Panc1 (cell line): ENCODE measurements around the gene TAMALIN. TPM values are rescaled to one million over a fixed set of nuclear protein-coding genes. Genes with fewer than 3 reads are reported as not detected.

Source experiments
- ATAC-seq: fragments of 200-7000 bp; cut with Tn5 transposase; 2 replicates; pipeline ENCODE4 v1.9.1; 2020; ENCODE audit warnings: mild to moderate bottlenecking, moderate library complexity
- BruUV-seq: library from RNA; stranded (reverse); fragments of 400-500 nt; replicated peaks from 2 replicates; lab custom pipeline; 2021; lab: Mats Ljungman, UMichigan
- CTCF ChIA-PET: fragments of 300-600 bp; sonication (Branson Sonifier 250); formaldehyde crosslinking; loops from one replicate; lab custom pipeline; 2022; ENCODE audit warnings: antibody characterized with exemption; lab: Charles Lee
- POLR2A ChIA-PET: fragments of 300-600 bp; sonication (Branson Sonifier 250); formaldehyde crosslinking; loops from one replicate; lab custom pipeline; 2022; ENCODE audit warnings: antibody characterized with exemption; lab: Charles Lee
- DNase-seq: peaks from one replicate; pipeline ENCODE4 v3.0.0-alpha.2; 2010; ENCODE audit warnings: low read depth, low spot score
- H3K27ac ChIP-seq: 2 replicates; pipeline ENCODE4 v1.5.1; 2011; ENCODE audit warnings: mild to moderate bottlenecking, low read length, inconsistent platforms
- H3K27me3 ChIP-seq: fragments of 200-500 bp; sonication (Bioruptor generic); 2 replicates; pipeline ENCODE4 v1.6.0; 2014; ENCODE audit warnings: low read length, inconsistent platforms; ENCODE audit not compliant: control insufficient read depth, insufficient read depth
- H3K36me3 ChIP-seq: fragments of 200-500 bp; sonication (Bioruptor generic); 2 replicates; pipeline ENCODE4 v1.5.1; 2014; ENCODE audit warnings: inconsistent platforms, mild to moderate bottlenecking, low read length, moderate library complexity; ENCODE audit not compliant: control insufficient read depth, insufficient read depth
- H3K4me1 ChIP-seq: 2 replicates; pipeline ENCODE4 v1.5.1; 2011; ENCODE audit warnings: inconsistent platforms, mild to moderate bottlenecking, low read length, moderate library complexity; ENCODE audit not compliant: control insufficient read depth, insufficient read depth
- H3K4me3 ChIP-seq, 2 experiments: 2 replicates each; pipeline ENCODE4 v1.5.1; 2011 to 2012; ENCODE audit warnings: low read depth in 2 of 2, low read length in 2 of 2, mild to moderate bottlenecking in 2 of 2, inconsistent platforms in 1 of 2, moderate library complexity in 1 of 2
- H3K9me3 ChIP-seq: fragments of 200-500 bp; sonication (Bioruptor generic); 2 replicates; pipeline ENCODE4 v1.5.1; 2014; ENCODE audit warnings: low read depth, mild to moderate bottlenecking, inconsistent platforms, low read length, moderate library complexity; ENCODE audit not compliant: control insufficient read depth, insufficient read depth
- POLR2AphosphoS5 ChIP-seq: IDR thresholded peaks from 2 replicates; pipeline ENCODE4 v1.6.1; 2012; ENCODE audit warnings: mild to moderate bottlenecking, low read depth, low read length, moderate library complexity
- SIN3A ChIP-seq: IDR thresholded peaks from 2 replicates; pipeline ENCODE4 v1.6.1; 2012; ENCODE audit warnings: low read depth, mild to moderate bottlenecking, low read length, moderate library complexity, borderline replicate concordance; ENCODE audit not compliant: insufficient read depth
- TCF7L2 ChIP-seq: IDR thresholded peaks from 2 replicates; pipeline ENCODE4 v1.6.1; 2011; ENCODE audit warnings: mild to moderate bottlenecking, low read depth, low read length, inconsistent platforms
- in situ Hi-C: cut with HindIII; loops from 2 replicates; pipeline ENCODE4 v1.10.0; 2016; ENCODE audit warnings: low sequenced_read_pairs, low pct_unique_long_range_greater_than_20kb
- intact Hi-C: fragments of 100-400 bp; cut with micrococcal nuclease; formaldehyde crosslinking; loops from one replicate; pipeline ENCODE4 v1.10.0; 2022; ENCODE audit not compliant: unreplicated experiment
- total RNA-seq: library from RNA; stranded (reverse); gene quantifications from one replicate; pipeline ENCODE4 v1.2.1, GENCODE V29; 2021; ENCODE audit not compliant: unreplicated experiment
- TF ChIP-seq, protein P1 (sequence below), 2 experiments: IDR thresholded peaks; 2 replicates each; pipeline ENCODE4 v1.6.1; 2011 to 2012; ENCODE audit warnings: low read depth in 2 of 2, control low read depth in 1 of 2, low read length in 1 of 2, mild to moderate bottlenecking in 1 of 2, moderate library complexity in 1 of 2; ENCODE audit not compliant: insufficient read depth in 1 of 2
- TF ChIP-seq, protein P2 (sequence below): fragments of 450-650 bp; IDR thresholded peaks from 2 replicates; pipeline ENCODE4 v1.5.1; 2017; ENCODE audit warnings: mild to moderate bottlenecking

TAMALIN gene
- total RNA-seq, 1 experiment from 2014 or later = 0.82 TPM

- DNase-seq = no peak
- Histone ChIP-seq H3K4me3 (no peak overlapping the region), H3K9me3 (no peaks in the 10 kb centered on the region), H3K27me3 (peaks cover 4% of the 10 kb centered on the region; the same call in 1 of the 2 replicates), H3K27ac (no peak overlapping the region), H3K4me1 (no peaks in the 10 kb centered on the region), H3K36me3 (no peaks in the 10 kb centered on the region)
- no TSS peak for BruUV-seq
- intact Hi-C loops (no loop called here), in situ Hi-C loops (no loop called here)
- CTCF ChIA-PET = interaction anchor here (0.7 to 3.3 kb wide), 5 partner anchors 10 to 29 kb away, joined by 3 to 62 read pairs (median 7); no protein-coding TSS in a partner anchor
- no peak for ATAC-seq
- no peak for TF ChIP-seq SIN3A
- TF ChIP-seq TCF7L2 = no peak
- TF ChIP-seq POLR2AphosphoS5 = no peak
- TF ChIP-seq, protein P1, sequence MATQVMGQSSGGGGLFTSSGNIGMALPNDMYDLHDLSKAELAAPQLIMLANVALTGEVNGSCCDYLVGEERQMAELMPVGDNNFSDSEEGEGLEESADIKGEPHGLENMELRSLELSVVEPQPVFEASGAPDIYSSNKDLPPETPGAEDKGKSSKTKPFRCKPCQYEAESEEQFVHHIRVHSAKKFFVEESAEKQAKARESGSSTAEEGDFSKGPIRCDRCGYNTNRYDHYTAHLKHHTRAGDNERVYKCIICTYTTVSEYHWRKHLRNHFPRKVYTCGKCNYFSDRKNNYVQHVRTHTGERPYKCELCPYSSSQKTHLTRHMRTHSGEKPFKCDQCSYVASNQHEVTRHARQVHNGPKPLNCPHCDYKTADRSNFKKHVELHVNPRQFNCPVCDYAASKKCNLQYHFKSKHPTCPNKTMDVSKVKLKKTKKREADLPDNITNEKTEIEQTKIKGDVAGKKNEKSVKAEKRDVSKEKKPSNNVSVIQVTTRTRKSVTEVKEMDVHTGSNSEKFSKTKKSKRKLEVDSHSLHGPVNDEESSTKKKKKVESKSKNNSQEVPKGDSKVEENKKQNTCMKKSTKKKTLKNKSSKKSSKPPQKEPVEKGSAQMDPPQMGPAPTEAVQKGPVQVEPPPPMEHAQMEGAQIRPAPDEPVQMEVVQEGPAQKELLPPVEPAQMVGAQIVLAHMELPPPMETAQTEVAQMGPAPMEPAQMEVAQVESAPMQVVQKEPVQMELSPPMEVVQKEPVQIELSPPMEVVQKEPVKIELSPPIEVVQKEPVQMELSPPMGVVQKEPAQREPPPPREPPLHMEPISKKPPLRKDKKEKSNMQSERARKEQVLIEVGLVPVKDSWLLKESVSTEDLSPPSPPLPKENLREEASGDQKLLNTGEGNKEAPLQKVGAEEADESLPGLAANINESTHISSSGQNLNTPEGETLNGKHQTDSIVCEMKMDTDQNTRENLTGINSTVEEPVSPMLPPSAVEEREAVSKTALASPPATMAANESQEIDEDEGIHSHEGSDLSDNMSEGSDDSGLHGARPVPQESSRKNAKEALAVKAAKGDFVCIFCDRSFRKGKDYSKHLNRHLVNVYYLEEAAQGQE (IDR thresholded peaks at IDR 0.05; ENCODE audit: insufficient read depth in 1 of 2, low read depth in 2 of 2, low read length in 1 of 2) = no peak
- TF ChIP-seq, protein P2, sequence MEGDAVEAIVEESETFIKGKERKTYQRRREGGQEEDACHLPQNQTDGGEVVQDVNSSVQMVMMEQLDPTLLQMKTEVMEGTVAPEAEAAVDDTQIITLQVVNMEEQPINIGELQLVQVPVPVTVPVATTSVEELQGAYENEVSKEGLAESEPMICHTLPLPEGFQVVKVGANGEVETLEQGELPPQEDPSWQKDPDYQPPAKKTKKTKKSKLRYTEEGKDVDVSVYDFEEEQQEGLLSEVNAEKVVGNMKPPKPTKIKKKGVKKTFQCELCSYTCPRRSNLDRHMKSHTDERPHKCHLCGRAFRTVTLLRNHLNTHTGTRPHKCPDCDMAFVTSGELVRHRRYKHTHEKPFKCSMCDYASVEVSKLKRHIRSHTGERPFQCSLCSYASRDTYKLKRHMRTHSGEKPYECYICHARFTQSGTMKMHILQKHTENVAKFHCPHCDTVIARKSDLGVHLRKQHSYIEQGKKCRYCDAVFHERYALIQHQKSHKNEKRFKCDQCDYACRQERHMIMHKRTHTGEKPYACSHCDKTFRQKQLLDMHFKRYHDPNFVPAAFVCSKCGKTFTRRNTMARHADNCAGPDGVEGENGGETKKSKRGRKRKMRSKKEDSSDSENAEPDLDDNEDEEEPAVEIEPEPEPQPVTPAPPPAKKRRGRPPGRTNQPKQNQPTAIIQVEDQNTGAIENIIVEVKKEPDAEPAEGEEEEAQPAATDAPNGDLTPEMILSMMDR = no peak
- POLR2A ChIA-PET = interaction anchor here (0.7 kb wide), 1 partner anchor 80 kb away, joined by 23 read pairs; no protein-coding TSS in a partner anchor
These were observed 3.7 kb upstream of the TAMALIN start for GRCh38 chr12:52003016-52003550.

- Histone ChIP-seq H3K4me1 (no peaks in the 10 kb centered on the region), H3K36me3 (no peaks in the 10 kb centered on the region), H3K4me3 (no peak overlapping the region), H3K27ac (no peak overlapping the region), H3K27me3 (peaks cover 4% of the 10 kb centered on the region; the same call in 1 of the 2 replicates), H3K9me3 (no peaks in the 10 kb centered on the region)
- DNase-seq (no peak), ATAC-seq (no peak)
- ChIA-PET POLR2A (interaction anchor here (0.7 kb wide), 1 partner anchor 81 kb away, joined by 23 read pairs; no protein-coding TSS in a partner anchor), CTCF (interaction anchor here (0.7 to 3.3 kb wide), 7 partner anchors 10 to 117 kb away, joined by 3 to 62 read pairs (median 6); partner anchors contain the start of gene ATG101)
- in situ Hi-C loops = no loop called here
- intact Hi-C loops = no loop called here
- BruUV-seq = no TSS peak
- TF ChIP-seq, protein P2 = no peak
- no peak for TF ChIP-seq POLR2AphosphoS5
- TF ChIP-seq TCF7L2 = no peak
- TF ChIP-seq SIN3A = no peak
- TF ChIP-seq, protein P1 (IDR thresholded peaks at IDR 0.05; ENCODE audit: insufficient read depth in 1 of 2, low read depth in 2 of 2, low read length in 1 of 2) = no peak
These were observed 3.2 kb upstream of the TAMALIN start for GRCh38 chr12:52003591-52003990.
